NCI-H146 treated with DMSO at 0.1 percent for 48 hours (cell line): Measurements from ENCODE around the gene FOXP4.

Experiments used
- DNase-seq: peaks from one replicate; lab custom pipeline; 2025; ENCODE audit not compliant: unreplicated experiment; lab: John Stamatoyannopoulos, UW

The FOXP4 gene

DNA sequence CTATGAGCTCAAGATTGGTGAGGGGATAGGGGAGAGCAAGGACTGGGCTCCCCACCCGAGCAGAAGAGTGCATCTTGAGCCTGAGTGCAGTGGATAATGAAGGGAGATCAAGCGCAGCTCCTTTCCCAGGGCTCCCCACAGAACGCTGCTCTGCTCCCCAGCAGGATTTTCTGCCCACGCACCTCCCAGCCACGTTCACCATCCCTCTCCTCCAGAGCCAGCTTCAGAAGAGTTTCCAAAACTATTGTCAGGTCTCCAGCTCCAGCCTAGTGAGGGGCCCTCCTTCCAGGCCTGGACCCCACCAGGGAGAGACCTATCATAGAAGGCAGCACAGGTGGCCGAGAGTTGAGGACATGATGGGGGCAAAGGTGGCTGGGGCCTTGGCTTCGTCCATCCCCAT is 34.5 kb downstream of the FOXP4 start:
- no peak for DNase-seq

DNA sequence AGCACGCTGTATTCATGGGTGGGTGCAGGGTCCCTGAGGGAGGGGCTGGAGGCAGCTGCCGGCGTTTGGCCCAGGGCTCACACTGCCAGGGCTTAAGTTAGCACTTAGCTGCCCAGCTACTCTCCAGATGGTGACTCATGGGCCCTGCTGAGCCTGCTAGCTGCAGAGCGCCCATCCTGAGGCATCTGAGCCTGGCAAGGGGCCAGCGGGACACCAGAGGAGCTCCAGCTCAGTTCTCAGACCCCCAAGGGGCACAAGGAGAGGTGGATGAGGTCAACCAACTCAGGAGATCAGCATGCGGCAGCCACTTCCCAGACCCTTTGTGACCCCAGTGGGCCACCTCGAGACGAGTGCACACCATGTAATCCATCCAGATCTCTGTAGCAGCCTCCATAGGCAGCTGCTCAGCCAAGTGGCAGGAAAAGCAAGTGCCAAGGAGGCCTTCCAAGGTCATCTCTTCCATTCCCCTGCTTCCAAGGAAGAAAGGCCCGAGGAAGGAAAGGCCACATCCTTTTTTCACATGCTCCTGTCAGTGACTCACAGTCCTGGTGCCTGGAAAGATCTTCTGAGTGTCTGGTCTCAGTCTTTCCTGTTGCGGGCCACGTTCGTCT is 35.3 kb downstream of the FOXP4 start:
- no peak for DNase-seq

DNA sequence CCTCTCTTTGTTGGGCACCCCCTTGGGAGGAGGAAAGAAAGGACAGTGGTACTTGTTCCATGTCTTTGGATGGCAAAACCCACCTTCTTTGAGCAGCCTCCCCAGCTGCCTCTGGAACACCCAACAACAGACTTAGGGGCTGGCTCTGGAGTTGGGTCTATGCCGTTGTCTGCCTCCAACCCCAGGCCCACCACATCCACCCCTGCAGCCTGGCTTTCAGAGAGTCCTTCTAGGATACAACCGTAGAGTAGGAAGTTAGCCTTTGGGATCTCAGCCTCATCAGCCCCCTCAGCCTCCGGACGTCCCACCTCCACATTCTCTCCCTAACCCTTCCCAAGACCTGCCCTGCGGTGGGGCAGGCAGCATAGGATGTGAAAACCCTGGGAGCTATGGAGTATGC is 36.4 kb downstream of the FOXP4 start:
- no peak for DNase-seq

DNA sequence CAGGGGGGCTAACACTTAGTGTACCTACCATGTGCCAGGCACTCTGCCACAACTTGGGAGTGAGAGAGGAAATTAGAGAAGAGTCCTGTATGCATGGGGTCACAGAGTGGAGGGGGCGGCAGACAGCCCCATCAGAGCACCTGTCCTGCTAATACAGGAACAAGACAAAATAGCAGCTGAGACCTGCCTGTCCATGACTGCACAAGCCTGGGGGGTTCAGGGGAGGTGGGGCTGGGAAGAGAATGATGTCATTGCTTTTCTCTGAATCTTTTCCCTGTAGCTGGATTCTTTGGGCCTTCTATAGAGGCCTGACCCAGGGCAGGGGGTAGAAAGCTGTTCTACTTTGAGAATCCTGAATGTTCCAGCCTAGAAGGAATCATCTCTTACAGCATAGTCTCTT is 37.4 kb downstream of the FOXP4 start:
- DNase-seq: no peak

DNA sequence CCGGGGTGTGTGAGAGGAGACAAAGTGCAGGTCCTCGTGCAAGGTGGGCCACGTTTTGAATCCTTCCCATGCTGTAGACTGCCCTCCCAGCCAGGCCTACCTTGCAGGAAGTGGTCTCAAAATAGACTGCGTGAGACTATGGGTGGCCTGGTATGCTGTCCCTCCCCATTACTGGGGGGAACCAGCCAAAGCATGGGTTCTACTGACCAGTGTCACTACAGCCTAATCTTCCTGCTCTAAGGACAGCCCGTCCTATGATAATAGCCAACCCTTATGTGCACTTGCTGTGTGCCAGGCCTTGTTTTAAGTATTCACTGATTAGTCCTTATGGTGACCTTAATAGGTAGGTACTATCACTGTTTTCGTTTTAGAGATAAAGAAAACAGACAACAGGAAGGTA is 38.0 kb downstream of the FOXP4 start:
- DNase-seq: no peak

DNA sequence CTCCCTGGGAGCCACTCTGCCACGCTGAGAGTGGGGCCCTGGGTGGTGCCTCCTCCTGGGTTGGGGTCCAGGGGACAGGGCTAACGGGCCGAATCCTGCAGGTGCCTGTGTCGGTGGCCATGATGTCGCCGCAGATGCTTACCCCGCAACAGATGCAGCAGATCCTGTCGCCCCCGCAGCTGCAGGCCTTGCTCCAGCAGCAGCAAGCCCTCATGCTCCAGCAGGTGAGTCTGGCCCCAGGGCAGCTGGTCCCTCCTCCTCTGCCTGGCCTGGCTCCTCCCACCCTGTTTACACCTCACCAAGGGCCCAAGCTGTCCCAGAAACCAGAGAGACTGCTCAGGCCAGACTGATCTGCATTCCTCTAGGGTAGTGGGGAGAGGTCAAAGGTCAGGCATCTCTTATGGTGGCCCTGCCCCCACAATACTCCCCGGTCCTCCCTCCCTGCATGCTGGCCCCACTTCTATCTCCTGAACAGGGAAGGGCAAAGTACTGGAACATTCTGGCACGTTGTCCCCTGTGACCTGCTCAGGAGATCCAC is 38.6 kb downstream of the FOXP4 start:
- DNase-seq: no peak

DNA sequence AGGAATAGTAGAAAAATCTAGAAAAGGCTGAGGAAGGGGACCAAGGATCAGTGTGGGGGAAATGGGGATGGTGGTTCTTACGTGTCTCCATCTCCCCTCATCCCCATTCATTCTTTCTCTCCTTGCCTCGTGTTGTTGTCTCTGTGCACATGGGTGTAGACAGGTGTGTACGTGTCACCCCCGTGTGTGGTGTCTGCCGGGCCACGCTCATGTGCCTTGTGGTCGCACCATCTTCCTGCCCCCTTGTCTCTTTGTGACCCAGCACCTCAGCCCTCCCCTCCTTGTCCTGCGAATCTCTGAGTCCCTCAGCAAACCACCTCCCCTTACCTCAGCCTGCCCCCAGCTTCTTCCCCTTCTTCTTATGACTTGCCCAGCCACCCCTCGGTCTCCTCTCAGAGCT is 39.4 kb downstream of the FOXP4 start:
- no peak for DNase-seq

DNA sequence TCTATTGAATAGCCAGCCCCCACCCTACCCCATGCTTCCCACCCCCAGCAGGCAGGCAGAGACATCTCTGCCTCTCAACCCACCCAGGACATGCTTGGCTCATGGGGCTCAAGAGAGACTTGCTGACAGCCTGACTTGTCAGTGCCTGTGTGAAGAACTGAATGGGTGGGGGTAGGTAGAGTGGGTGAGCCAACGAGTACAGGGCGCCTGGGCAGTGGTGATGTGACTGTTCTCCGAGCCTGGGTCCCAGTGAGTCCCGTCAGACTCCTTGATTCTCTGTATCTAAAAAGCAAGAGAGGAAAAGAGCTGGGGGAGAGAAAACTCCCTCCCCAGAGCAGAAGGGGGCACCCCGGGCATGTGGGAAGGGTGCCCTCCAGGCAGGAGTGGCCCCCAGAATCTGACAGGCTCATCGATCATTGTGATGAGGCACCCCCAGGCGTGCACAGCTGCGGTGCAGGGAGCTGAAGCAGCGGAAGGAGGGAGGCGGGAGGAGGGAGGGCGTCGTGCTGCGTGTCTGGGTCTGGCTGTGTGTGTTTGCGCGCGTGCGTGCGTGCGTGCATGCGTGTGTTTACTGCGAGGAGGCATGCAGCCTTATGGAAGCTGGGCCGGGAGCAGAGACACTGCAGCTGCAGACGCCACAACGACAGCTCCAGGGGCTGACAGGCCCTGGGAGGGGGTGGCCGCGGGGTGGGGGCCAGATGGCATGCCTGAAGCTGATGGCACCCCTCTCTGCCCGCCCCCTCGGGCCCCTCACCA is 40.2 kb downstream of the FOXP4 start:
- DNase-seq: no peak

DNA sequence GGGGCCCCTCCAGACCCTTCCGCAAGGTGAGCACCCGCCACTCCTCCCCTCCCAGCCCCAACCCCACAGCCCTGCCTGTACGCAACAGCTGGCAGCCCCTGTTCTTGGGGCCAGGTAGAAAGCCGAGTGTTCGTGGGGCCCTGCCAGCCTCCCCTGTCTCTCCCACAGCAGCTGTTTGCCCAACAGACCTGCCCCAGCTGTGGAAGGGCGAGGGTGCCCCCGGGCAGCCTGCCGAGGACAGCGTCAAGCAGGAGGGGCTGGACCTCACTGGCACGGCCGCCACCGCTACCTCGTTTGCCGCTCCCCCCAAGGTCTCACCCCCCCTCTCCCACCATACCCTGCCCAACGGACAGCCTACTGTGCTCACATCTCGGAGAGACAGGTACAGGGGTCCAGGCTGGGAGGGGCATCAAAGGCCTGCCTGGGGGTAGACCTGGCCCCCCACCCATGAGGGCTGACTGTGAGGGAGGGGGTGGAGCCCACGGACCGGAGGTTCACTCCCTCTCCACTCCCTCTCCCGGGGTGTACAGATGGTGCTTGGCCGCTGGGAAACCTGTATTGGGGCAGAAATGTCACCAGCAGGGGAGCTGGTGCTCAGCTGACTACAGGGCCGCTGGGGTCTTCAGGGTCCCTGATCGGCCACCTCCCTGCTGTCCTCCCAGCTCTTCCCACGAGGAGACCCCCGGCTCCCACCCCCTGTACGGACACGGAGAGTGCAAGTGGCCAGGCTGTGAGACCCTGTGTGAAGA is 41.1 kb downstream of the FOXP4 start:
- DNase-seq: no peak

DNA sequence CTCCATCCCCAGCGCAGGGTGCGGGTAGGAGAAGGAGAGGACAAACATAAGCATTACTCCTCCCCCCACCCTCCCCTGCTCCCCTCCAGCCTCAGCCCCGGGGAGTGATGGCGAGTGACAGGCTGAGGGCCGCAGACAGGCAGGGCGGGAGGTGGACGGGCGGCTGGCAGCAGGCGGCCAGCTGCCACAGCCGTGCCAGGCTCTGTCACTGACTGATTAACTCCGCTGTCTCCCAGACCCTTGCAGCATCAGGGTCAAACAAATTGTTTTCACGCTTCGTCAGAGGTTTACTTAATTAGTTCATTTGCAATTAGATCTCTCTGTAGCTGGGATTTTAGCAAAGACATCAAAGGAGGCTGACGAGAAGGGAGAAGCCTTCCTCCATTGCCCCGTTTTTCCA is 41.9 kb downstream of the FOXP4 start:
- DNase-seq: no peak

DNA sequence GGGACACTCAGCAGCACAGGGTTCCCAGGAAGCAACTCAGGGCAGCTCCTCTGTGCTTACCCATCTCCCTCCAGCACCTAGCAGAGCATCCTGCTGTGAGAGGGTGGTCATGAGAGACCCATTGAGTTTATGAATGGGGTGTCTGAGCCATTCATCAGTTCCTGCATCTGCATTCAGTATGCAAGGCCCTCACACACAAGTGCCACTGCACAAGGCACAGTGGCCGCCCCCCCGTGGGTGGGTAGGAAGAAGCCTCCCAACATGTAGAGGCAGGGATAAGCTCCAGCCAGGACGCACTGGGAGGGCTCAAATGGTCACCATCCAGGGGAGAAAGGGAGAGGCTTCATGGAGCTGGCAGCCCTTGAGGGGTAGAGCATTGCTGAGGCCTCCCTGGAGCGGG is 43.0 kb downstream of the FOXP4 start:
- DNase-seq: no peak

DNA sequence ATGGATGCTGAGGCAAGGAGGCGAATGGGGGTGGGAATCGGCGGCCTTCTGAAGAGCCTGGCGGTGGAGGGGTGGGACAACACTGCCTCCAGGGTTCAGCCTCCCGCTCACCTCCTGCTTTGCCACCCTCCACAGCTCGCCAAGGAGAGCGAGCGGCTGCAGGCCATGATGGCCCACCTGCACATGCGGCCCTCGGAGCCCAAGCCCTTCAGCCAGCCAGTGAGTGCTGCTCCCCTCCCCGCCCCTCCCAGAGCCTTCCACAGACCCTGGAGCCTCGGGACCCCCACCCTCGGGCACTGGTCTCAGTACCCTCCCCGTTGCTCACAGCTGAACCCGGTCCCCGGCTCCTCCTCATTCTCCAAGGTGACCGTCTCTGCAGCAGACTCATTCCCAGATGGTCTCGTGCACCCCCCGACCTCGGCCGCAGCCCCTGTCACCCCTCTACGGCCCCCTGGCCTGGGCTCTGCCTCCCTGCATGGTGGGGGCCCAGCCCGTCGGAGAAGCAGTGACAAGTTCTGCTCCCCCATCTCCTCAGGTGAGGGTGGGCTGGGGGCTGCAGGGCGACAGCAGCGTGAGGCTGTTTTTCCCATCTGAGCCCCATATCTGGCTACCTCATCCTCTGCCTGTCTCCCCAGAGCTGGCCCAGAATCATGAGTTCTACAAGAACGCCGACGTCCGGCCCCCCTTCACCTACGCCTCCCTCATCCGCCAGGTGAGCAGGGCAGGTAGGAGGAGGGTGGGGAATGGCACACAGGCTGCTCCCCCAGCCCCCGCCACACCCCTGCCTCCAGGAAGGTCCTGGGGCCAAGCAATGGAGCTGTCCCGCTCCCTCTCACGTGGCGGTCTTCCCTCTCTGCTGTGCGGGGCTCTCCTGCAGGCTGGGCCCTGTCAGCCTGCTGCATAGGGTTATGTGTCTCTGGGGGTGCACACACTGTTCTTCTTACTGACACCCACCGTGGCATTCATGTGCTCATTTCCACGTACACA is 43.7 kb downstream of the FOXP4 start:
- no peak for DNase-seq

DNA sequence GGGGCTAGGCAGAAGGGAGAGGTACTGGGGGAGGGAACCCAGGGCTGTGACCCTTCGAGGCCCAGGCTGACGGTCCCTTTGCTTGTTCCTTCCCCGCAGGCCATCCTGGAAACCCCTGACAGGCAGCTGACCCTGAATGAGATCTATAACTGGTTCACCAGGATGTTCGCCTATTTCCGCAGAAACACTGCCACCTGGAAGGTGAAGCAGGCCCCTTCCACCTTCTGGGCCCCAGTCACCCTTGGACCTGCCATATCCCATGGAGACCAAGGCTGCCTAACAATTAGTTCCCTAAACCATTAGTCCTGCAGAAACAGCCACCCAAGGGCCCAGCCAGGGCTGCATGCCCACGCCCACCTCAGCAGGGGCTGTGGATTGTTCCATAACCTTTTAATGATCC is 44.9 kb downstream of the FOXP4 start:
- DNase-seq: no peak

DNA sequence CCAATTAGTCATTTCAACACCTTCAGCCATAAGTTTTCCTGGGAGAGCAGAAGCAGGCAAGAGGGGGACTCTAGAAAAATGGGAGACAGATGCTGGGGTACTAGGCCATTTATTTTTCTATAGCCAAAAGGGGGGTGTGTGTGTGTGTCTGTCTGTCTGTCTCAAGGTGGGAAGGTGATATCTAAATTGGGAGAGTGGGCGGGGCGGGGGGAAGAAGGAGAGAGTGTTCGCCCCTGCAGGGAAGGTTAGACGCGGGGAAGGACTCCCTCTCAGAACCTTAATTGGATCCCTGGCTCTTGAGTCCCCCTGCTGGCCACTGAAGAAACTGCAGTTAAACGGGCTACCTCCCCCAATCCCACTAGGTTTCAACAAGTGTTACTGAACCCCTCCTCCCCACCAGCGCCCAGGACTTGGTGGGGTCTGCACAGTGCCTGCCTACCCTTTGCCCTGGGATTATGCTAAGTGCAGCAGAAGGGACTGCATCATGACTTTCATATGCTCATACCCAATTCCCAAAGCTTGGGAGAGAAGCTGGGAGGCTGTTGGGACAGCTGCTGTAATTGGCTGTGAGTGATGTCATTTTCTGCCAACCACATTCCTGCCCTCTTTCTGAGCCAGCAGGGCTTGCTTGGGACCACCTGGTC is 45.8 kb downstream of the FOXP4 start:
- DNase-seq: peak; percentile 57

DNA sequence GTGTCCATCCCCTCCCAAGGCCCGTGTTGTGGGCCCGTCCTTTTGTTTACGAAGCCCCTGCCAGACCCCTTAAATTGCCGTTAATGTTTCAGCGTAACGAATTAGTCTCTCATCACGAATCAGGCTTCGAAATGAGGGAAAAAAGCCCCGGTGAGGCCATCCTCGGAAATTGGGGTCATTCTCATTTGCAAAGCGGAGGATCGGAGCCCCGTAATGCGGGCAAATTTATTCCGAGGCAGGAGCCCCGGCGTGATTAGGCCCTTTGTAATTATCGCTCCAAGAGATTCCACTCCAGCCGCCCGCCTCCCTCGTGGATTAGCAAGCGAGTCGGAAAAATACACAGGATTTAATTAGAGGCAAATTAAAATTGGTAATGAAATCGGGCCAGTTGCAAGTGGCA is 47.2 kb downstream of the FOXP4 start:
- DNase-seq: no peak

DNA sequence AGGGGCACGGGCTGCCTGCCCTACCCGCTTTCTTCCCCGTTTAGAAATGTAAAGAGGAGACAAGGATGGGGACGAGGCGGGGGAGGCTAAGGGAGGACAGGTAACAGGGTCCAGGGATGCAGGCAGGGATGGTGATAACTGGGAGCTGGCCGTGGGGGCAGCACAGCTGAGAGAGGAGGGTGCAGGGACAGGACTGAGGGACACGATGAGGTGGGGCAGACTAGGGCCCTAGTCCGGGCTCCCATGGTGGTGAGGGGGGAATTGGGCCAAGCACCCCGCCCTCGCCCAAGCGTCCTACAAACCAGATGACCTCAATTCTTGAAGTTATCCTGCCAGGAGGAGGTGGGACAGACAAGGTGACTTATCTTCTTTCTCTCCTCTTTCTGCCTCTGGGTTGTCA is 47.7 kb downstream of the FOXP4 start:
- no peak for DNase-seq

DNA sequence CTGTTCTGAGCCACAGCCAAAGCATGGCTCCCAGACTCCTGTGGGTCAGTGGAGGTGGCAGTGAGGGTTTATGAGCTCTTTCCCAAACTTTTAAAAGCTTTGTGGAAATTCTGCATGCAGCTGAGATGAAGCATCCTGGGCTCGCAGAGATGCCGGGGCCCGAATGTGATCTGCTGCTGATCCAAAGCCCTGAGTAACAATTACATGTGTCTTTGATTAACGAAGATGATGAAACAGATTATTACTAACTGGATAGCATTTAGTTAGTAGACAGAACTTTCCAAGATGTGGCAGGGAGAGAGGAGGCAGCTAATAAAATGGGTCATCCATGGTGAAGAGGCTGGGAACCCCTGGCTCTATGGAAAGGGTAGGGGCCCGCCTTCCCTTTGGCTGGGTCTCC is 48.1 kb downstream of the FOXP4 start:
- no peak for DNase-seq

DNA sequence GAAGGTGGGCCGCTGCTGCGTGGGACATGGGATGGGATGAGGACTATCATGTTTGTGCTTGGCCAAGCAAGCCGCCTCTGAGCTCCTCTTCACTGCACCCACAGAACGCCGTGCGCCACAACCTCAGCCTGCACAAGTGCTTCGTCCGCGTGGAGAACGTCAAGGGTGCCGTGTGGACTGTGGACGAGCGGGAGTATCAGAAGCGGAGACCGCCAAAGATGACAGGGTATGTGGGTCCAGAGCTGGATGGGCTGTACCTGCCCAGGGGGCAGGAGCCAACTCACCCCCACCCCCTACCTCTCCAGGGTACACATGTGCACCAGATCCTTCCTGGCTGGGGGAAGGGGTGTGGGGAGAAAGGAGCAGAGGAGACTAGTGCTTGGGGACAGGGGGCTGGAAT is 48.6 kb downstream of the FOXP4 start:
- no peak for DNase-seq

DNA sequence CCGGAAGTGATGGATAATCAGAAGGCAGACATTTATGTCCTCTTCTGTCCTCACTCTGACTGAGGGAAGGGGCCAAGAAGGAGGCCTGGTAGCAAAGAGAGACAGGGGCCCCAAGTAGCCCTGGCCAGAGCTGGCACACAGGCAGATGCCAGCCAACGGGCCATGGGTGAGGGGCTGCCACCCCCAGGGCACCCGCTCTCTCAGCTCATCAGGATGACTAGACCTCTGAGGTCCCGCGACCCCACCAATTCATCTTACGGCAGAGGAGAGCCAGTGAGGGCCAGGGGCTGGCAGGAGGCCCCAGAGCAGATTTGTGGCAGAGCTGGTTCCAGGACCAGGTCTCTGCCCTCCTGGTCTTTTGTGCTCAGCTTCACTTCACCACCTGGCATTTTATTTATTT is 49.0 kb downstream of the FOXP4 start:
- DNase-seq: no peak

DNA sequence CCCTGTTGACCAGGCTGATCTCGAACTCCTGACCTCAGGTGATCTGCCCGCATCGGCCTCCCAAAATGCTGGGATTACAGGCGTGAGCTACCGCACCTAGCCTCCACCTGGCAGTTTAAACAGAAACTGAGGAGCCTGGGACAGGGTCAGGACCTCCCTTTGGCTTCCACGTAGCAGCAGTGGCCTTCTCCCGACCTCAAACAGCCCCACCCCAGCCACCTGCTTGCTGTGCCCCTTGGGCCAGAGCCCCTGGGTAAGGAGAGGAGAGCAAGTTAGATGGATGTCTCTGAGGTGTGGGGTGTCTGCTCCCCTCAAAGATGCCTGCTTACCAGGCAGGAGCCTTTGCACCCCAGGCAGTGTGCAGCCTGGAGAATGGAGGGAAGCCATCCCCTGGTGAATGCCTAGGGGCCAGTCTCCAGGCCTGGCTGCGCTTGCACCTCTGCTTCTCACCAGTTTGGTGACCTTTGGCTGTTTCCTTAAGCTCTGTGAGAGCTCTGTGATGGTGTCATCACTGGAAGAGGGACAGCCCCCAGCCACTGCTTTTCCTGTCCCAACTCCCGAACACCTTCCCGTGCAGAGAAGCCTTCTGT is 50.0 kb downstream of the FOXP4 start:
- DNase-seq: no peak
